Measurements from ENCODE around the gene ZNF660. TPM values are rescaled to one million over a fixed set of nuclear protein-coding genes. Genes with fewer than 3 reads are reported as not detected.
"Not testable (repeated sequence)": the region's sequence is repeated elsewhere in the genome, so short reads cannot be mapped to it uniquely, and the experiment has no call there.

Gene ZNF660
- total and polyA plus RNA-seq, 4 donors, result 0.08 to 2.7 (median 0.41) TPM

DNA sequence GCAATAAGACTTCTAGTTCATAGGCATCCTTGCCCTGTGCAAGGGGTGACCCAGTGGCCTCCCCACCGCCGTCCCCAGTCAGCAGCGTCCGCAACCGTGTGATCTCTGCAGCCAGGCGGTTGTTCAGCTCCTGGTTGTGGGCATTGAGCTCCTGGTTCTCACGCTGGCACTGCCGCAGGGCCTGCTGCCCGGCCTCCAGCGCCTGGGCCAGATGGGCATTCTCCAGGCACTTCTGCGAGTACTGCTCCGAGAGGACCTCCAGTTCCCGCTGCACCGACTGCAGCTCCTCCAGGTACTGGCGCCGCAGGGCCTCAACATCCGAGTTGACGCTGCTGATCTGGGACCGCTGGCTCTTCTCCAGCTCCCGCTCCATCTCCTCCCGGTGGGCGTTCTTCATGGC, 6.4 kb upstream of the ZNF660 start:
- H3K9ac ChIP-seq (ENCODE audit: low read depth in 1 of 2, low read length in 2 of 2); H3K27me3 ChIP-seq (ENCODE audit: control insufficient read depth in 4 of 4, insufficient read depth in 4 of 4, low read length in 3 of 4); H3K4me1 ChIP-seq (ENCODE audit: control insufficient read depth in 4 of 4, insufficient read depth in 4 of 4, low read length in 3 of 4); H3K4me3 ChIP-seq (ENCODE audit: low read depth in 1 of 3, low read length in 3 of 3); H3K36me3 ChIP-seq (ENCODE audit: control insufficient read depth in 4 of 4, insufficient read depth in 3 of 4, low read depth in 1 of 4, low read length in 3 of 4); H3K27ac ChIP-seq (ENCODE audit: low read depth in 1 of 2, low read length in 2 of 2); DNase-seq (ENCODE audit: low spot score): not testable (repeated sequence)
- peaks cover 9 to 26% (median 18%) of the 10 kb centered on the region in 4 donors for H3K9me3 ChIP-seq (ENCODE audit: control insufficient read depth in 4 of 4, low read length in 3 of 4)
- WGBS, result 93% methylated on average over 22 of the region's 22 CpGs

DNA sequence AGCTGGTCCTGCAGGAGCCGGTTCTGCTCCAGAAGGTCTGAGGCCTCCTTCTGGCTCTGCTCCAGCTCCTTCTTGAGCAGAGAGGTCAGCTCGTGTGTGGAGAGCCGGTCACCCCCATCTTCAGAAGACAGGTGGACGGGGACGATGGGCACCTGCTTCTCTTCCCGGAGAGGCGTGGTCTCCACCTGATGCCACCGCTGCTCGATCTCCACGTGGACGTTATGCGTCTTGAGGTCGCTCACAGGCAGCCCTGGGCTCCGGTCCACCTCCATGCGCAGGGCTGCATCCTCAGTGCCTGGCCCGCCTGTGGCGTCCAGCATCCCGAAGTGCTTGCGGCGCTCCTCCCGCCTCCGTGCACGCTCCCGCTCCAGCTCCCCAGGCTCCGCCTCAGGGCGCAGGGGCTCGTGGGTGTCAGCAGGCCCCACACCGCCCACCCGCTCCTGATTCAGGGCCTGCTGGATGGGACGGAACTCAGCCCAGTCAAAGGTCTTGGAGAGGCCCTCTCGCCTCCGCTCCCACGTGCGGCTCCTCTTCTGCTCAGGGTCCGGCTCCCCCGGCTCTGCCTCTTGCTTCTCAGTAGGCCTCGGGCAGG, 5.7 kb upstream of the ZNF660 start:
- not testable (repeated sequence) for H3K27me3 ChIP-seq (ENCODE audit: control insufficient read depth in 4 of 4, insufficient read depth in 4 of 4, low read length in 3 of 4); H3K9ac ChIP-seq (ENCODE audit: low read depth in 1 of 2, low read length in 2 of 2); H3K27ac ChIP-seq (ENCODE audit: low read depth in 1 of 2, low read length in 2 of 2); DNase-seq (ENCODE audit: low spot score); H3K4me3 ChIP-seq (ENCODE audit: low read depth in 1 of 3, low read length in 3 of 3); H3K4me1 ChIP-seq (ENCODE audit: control insufficient read depth in 4 of 4, insufficient read depth in 4 of 4, low read length in 3 of 4); H3K36me3 ChIP-seq (ENCODE audit: control insufficient read depth in 4 of 4, insufficient read depth in 3 of 4, low read depth in 1 of 4, low read length in 3 of 4)
- WGBS, result 98% methylated on average over 37 of the region's 37 CpGs
- H3K9me3 ChIP-seq (ENCODE audit: control insufficient read depth in 4 of 4, low read length in 3 of 4), result peaks cover 9 to 25% (median 18%) of the 10 kb centered on the region in 4 donors

DNA sequence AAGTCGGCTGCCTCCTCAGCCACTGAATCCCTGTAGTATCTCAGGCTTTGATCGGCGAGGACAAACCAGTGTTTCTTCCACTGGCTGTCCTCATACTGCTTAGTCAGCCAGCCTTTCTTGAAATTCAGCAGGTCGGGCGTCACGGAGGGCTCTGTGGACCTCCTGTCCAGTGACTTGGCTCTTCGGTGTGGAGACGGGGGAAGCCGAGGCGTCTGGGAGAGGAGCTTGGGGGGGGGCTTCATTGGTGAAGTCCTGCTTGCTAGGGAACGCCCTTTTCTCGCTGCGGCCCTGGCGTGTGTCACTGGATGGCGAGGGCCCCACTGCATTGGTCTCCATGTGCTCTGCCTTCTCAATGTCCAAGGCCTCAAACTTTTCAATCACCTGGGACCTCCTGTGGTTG, 5.0 kb upstream of the ZNF660 start:
- not testable (repeated sequence) for H3K27me3 ChIP-seq (ENCODE audit: control insufficient read depth in 4 of 4, insufficient read depth in 4 of 4, low read length in 3 of 4); H3K36me3 ChIP-seq (ENCODE audit: control insufficient read depth in 4 of 4, insufficient read depth in 3 of 4, low read depth in 1 of 4, low read length in 3 of 4); DNase-seq (ENCODE audit: low spot score); H3K27ac ChIP-seq (ENCODE audit: low read depth in 1 of 2, low read length in 2 of 2); H3K9ac ChIP-seq (ENCODE audit: low read depth in 1 of 2, low read length in 2 of 2); H3K4me3 ChIP-seq (ENCODE audit: low read depth in 1 of 3, low read length in 3 of 3); H3K4me1 ChIP-seq (ENCODE audit: control insufficient read depth in 4 of 4, insufficient read depth in 4 of 4, low read length in 3 of 4)
- H3K9me3 ChIP-seq (ENCODE audit: control insufficient read depth in 4 of 4, low read length in 3 of 4), result peaks cover 11 to 30% (median 18%) of the 10 kb centered on the region in 4 donors
- WGBS, result 98% methylated on average over 15 of the region's 15 CpGs

DNA sequence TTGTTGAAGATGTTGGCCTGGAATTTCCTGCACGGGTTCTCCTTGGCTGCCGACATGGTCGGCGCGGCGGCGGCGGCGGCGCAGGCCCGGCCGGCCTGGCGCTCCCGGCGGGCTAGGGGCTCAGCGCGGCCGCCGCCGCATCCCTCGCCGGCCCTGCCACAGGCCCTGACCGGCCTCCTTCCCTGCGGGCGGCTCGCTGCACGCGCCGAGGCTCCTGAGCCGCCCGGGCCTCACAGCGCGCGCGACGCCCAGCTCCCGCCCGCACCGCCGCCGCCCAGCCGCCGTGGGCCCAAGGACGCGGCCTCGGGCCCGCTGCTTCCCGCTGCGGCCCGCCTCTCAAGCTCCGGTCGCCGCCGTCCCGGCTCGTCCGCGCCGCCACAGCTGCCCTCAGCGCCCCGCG, 3.8 kb upstream of the ZNF660 start:
- not testable (repeated sequence) for H3K27me3 ChIP-seq (ENCODE audit: control insufficient read depth in 4 of 4, insufficient read depth in 4 of 4, low read length in 3 of 4); H3K4me1 ChIP-seq (ENCODE audit: control insufficient read depth in 4 of 4, insufficient read depth in 4 of 4, low read length in 3 of 4); H3K4me3 ChIP-seq (ENCODE audit: low read depth in 1 of 3, low read length in 3 of 3); H3K9ac ChIP-seq (ENCODE audit: low read depth in 1 of 2, low read length in 2 of 2); H3K36me3 ChIP-seq (ENCODE audit: control insufficient read depth in 4 of 4, insufficient read depth in 3 of 4, low read depth in 1 of 4, low read length in 3 of 4); DNase-seq (ENCODE audit: low spot score); H3K27ac ChIP-seq (ENCODE audit: low read depth in 1 of 2, low read length in 2 of 2)
- 42% methylated on average over 62 of the region's 62 CpGs for WGBS
- H3K9me3 ChIP-seq (ENCODE audit: control insufficient read depth in 4 of 4, low read length in 3 of 4), result peaks cover 8 to 36% (median 18%) of the 10 kb centered on the region in 4 donors

DNA sequence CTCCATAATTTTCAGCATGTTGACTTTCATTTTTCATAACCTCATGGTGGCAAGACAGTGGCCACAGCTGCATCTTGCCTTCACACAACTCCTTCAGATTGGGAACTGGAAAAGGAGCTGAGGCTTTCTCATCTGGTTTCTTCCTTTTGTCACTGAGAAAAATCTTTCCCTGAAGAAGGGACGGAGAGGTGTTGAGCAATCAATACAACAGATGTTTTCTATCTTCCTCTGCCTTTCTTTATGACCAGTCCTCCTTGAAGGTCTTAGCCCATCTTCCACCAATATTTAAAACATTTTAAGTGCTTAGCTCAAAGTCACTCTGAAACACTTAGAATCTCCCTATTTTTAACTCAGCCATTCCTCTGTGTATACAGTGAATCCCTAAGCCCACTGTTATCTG, 11.9 kb downstream of the ZNF660 start:
- H3K36me3 ChIP-seq (ENCODE audit: control insufficient read depth in 4 of 4, insufficient read depth in 3 of 4, low read depth in 1 of 4, low read length in 3 of 4), result peaks cover 0 to 4% (median 1%) of the 10 kb centered on the region in 4 donors
- TF ChIP-seq EGR1 (IDR thresholded peaks at IDR 0.05; ENCODE audit: low read depth in 2 of 2) (no peak), YY1 (IDR thresholded peaks at IDR 0.05) (no peak), JUND (IDR thresholded peaks at IDR 0.05) (no peak), TAF1 (conservative IDR thresholded peaks at IDR 0.05) (no peak), RAD21 (IDR thresholded peaks at IDR 0.05) (no peak)
- TF ChIP-seq, protein P1, sequence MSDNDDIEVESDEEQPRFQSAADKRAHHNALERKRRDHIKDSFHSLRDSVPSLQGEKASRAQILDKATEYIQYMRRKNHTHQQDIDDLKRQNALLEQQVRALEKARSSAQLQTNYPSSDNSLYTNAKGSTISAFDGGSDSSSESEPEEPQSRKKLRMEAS (IDR thresholded peaks at IDR 0.05), result no peak
- TF ChIP-seq, protein P2, sequence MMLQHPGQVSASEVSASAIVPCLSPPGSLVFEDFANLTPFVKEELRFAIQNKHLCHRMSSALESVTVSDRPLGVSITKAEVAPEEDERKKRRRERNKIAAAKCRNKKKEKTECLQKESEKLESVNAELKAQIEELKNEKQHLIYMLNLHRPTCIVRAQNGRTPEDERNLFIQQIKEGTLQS (IDR thresholded peaks at IDR 0.05), result no peak
- TF ChIP-seq, protein P3, sequence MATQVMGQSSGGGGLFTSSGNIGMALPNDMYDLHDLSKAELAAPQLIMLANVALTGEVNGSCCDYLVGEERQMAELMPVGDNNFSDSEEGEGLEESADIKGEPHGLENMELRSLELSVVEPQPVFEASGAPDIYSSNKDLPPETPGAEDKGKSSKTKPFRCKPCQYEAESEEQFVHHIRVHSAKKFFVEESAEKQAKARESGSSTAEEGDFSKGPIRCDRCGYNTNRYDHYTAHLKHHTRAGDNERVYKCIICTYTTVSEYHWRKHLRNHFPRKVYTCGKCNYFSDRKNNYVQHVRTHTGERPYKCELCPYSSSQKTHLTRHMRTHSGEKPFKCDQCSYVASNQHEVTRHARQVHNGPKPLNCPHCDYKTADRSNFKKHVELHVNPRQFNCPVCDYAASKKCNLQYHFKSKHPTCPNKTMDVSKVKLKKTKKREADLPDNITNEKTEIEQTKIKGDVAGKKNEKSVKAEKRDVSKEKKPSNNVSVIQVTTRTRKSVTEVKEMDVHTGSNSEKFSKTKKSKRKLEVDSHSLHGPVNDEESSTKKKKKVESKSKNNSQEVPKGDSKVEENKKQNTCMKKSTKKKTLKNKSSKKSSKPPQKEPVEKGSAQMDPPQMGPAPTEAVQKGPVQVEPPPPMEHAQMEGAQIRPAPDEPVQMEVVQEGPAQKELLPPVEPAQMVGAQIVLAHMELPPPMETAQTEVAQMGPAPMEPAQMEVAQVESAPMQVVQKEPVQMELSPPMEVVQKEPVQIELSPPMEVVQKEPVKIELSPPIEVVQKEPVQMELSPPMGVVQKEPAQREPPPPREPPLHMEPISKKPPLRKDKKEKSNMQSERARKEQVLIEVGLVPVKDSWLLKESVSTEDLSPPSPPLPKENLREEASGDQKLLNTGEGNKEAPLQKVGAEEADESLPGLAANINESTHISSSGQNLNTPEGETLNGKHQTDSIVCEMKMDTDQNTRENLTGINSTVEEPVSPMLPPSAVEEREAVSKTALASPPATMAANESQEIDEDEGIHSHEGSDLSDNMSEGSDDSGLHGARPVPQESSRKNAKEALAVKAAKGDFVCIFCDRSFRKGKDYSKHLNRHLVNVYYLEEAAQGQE (IDR thresholded peaks at IDR 0.05), result no peak

More for the DNA sequence above, 11.9 kb downstream of the ZNF660 start:
- no peak for DNase-seq (ENCODE audit: low spot score)
- 84% methylated on average over 1 of the region's 1 CpG for WGBS
- peaks cover 9 to 40% (median 30%) of the 10 kb centered on the region in 4 donors for H3K9me3 ChIP-seq (ENCODE audit: control insufficient read depth in 4 of 4, low read length in 3 of 4)
- H3K27ac ChIP-seq (ENCODE audit: low read depth in 1 of 2, low read length in 2 of 2), result no peak overlapping the region
- no peaks in the 10 kb centered on the region for H3K27me3 ChIP-seq (ENCODE audit: control insufficient read depth in 4 of 4, insufficient read depth in 4 of 4, low read length in 3 of 4)
- H3K4me1 ChIP-seq (ENCODE audit: control insufficient read depth in 4 of 4, insufficient read depth in 4 of 4, low read length in 3 of 4), result no peaks in the 10 kb centered on the region
- H3K9ac ChIP-seq (ENCODE audit: low read depth in 1 of 2, low read length in 2 of 2), result no peak overlapping the region
- no peak overlapping the region for H3K4me3 ChIP-seq (ENCODE audit: low read depth in 1 of 3, low read length in 3 of 3)
